ENCODE results near the gene MRPL49. TPM values are rescaled to one million over a fixed set of nuclear protein-coding genes. Genes with fewer than 3 reads are reported as not detected.

The MRPL49 gene
- total RNA-seq, 1 experiment from 2014 or later: 55.9 TPM

DNA sequence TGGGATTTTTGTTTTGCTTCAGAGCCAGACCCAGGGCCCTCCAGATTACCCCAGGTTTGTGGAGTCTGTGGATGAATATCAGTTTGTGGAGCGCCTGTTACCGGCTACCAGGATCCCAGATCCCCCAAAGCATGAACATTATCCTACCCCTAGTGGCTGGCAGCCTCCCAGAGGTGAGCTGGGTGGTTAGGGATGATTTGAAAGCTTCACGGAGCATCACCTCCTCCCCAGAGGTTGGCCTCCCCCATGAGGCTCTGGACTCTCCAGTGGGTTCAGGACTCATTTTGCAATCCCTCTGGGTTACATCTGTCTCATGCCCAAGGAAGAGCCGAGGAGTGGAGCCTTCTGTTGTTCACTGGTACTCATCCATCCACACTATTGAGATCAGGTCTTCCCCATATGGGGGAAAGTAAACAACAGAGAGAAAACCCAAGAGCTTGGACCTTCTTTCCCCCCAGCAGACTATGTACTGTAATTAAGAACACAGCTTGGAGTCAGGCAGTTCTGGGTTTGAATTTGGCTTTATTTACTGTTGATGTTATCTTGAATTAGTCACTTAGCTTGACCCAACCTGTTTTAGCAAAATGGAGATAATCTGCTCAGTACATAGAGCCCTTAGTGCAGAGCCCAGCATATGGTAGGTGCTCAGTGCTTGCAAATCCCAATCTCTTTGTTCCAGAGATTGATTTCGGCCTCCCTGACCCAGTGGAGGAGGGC is 2.5 kb downstream of the MRPL49 start:
- Mint-ChIP-seq H3K4me3 (peak overlapping the region; percentile 7; the same call in 1 of the 2 replicates), H3K27me3 (ENCODE audit: low read depth) (no peaks in the 10 kb centered on the region), H3K27ac (0 out of 2 replicates have a peak overlapping the region, but pooled peaks have one; percentile 3), H3K36me3 (peaks cover 45% of the 10 kb centered on the region), H3K4me1 (peaks cover 14% of the 10 kb centered on the region), H3K9me3 (no peaks in the 10 kb centered on the region)
- DNase-seq (ENCODE audit: low spot score): no peak
- ChIA-PET POLR2A (no interaction called here), CTCF (interaction anchor here (0.6 to 2.2 kb wide), 3 partner anchors 11 to 207 kb away, joined by 3 to 7 read pairs (median 3); no protein-coding TSS in a partner anchor)
- no peak for ATAC-seq
- no peak for TF ChIP-seq ZNF219 (CRISPR knock-in tag; IDR thresholded peaks at IDR 0.05; ENCODE audit: borderline replicate concordance)
- no peak for TF ChIP-seq CBFB (CRISPR knock-in tag; IDR thresholded peaks at IDR 0.05; ENCODE audit: low read depth)
- TF ChIP-seq KAT7 (CRISPR knock-in tag; IDR thresholded peaks at IDR 0.05; ENCODE audit: borderline replicate concordance): no peak
- no peak for TF ChIP-seq STAT6 (CRISPR knock-in tag; conservative IDR thresholded peaks at IDR 0.05; ENCODE audit: low read depth)
- no peak for TF ChIP-seq NFATC4 (CRISPR knock-in tag; IDR thresholded peaks at IDR 0.05)
- no peak for TF ChIP-seq MYBL2 (CRISPR knock-in tag; IDR thresholded peaks at IDR 0.05)
- TF ChIP-seq TCF7 (CRISPR knock-in tag; IDR thresholded peaks at IDR 0.05; ENCODE audit: low read depth): no peak
- TF ChIP-seq TEAD1 (CRISPR knock-in tag; IDR thresholded peaks at IDR 0.05): no peak
- no peak for TF ChIP-seq SMAD4 (CRISPR knock-in tag; IDR thresholded peaks at IDR 0.05)
- TF ChIP-seq RORB (CRISPR knock-in tag; IDR thresholded peaks at IDR 0.05): no peak

- no peak overlapping the region for H3K4me3 Mint-ChIP-seq
- H3K27me3 Mint-ChIP-seq (ENCODE audit: low read depth): no peaks in the 10 kb centered on the region
- CTCF ChIA-PET: interaction anchor here (2.2 kb wide), 1 partner anchor 12 kb away, joined by 7 read pairs; no protein-coding TSS in a partner anchor
- DNase-seq (ENCODE audit: low spot score) (no peak), ATAC-seq (no peak)
- POLR2A ChIA-PET: no interaction called here
- H3K27ac Mint-ChIP-seq: no peak overlapping the region
- H3K36me3 Mint-ChIP-seq: peaks cover 38% of the 10 kb centered on the region
- H3K4me1 Mint-ChIP-seq: peaks cover 14% of the 10 kb centered on the region
- no peaks in the 10 kb centered on the region for H3K9me3 Mint-ChIP-seq
- TF ChIP-seq OVOL2 (CRISPR knock-in tag; IDR thresholded peaks at IDR 0.05; ENCODE audit: borderline replicate concordance) (no peak), NR2C2 (CRISPR knock-in tag; IDR thresholded peaks at IDR 0.05) (no peak), HMGA2 (CRISPR knock-in tag; IDR thresholded peaks at IDR 0.05) (no peak), ATF1 (CRISPR knock-in tag; IDR thresholded peaks at IDR 0.05) (no peak), ATF2 (CRISPR knock-in tag; IDR thresholded peaks at IDR 0.05; ENCODE audit: borderline replicate concordance, low read depth) (no peak), ZBTB21 (CRISPR knock-in tag; IDR thresholded peaks at IDR 0.05; ENCODE audit: borderline replicate concordance) (no peak), ELF4 (CRISPR knock-in tag; IDR thresholded peaks at IDR 0.05; ENCODE audit: low read depth) (no peak), ZBTB43 (CRISPR knock-in tag; IDR thresholded peaks at IDR 0.05) (no peak), MXD4 (CRISPR knock-in tag; IDR thresholded peaks at IDR 0.05; ENCODE audit: borderline replicate concordance) (no peak), ZNF532 (CRISPR knock-in tag; IDR thresholded peaks at IDR 0.05; ENCODE audit: borderline replicate concordance) (no peak), ATF3 (CRISPR knock-in tag; conservative IDR thresholded peaks at IDR 0.05) (no peak), NFYB (CRISPR knock-in tag; conservative IDR thresholded peaks at IDR 0.05; ENCODE audit: low read depth) (no peak), CREB1 (CRISPR knock-in tag; IDR thresholded peaks at IDR 0.05) (no peak), SOX15 (CRISPR knock-in tag; IDR thresholded peaks at IDR 0.05) (no peak), ZNF232 (CRISPR knock-in tag; IDR thresholded peaks at IDR 0.05) (no peak)
Observed at GRCh38 chr11:65125197-65126056, 3.3 kb downstream of the MRPL49 start.

Data from WTC11 (cell line).